HepG2 (cell line): ENCODE results near the gene EIF1AD. TPM values are rescaled to one million over a fixed set of nuclear protein-coding genes. Genes with fewer than 3 reads are reported as not detected.
A peak's percentile ranks its signal among the peaks of the same experiment; 100 is the strongest.

ENCODE experiments used
- BCLAF1 ChIP-seq: fragments of 450-650 bp; IDR thresholded peaks from 2 replicates; pipeline ENCODE4 v1.6.1; 2017; ENCODE audit warnings: mild to moderate bottlenecking
- HNF1A ChIP-seq, 2 experiments: sonication (generic) in 1 of 2; formaldehyde crosslinking in 1 of 2; IDR thresholded peaks; 2 replicates each; pipeline versions ENCODE4 v1.4.0 to v1.6.1; 2016 to 2020; ENCODE audit warnings: borderline replicate concordance in 1 of 2, low read depth in 1 of 2, mild to moderate bottlenecking in 1 of 2, missing genetic modification reagents in 1 of 2
- ISL2 ChIP-seq: sonication (generic); formaldehyde crosslinking; IDR thresholded peaks from 2 replicates; pipeline ENCODE4 v1.5.0; 2020; ENCODE audit warnings: missing genetic modification reagents
- LCORL ChIP-seq, 2 experiments: fragments of 450-650 bp in 1 of 2; sonication (generic) in 1 of 2; formaldehyde crosslinking in 1 of 2; IDR thresholded peaks; 2 replicates each; pipeline versions ENCODE4 v1.5.0 to v1.6.1; 2017 to 2020; ENCODE audit warnings: antibody characterized with exemption in 1 of 2, missing genetic modification reagents in 1 of 2
- MIXL1 ChIP-seq: IDR thresholded peaks from 2 replicates; pipeline ENCODE4 v1.6.1; 2016
- MTA1 ChIP-seq: sonication (generic); formaldehyde crosslinking; IDR thresholded peaks from 2 replicates; pipeline ENCODE4 v1.4.0; 2020; ENCODE audit warnings: missing genetic modification reagents, mild to moderate bottlenecking, borderline replicate concordance
- MXI1 ChIP-seq: IDR thresholded peaks from 3 replicates; pipeline ENCODE4 v1.6.1; 2012; ENCODE audit warnings: low read depth, low read length, inconsistent platforms, borderline replicate concordance
- PHF5A ChIP-seq: IDR thresholded peaks from one replicate; pipeline ENCODE4 v1.6.1; 2018; ENCODE audit warnings: low read depth, missing genetic modification reagents; ENCODE audit not compliant: unreplicated experiment
- PITX1 ChIP-seq: sonication (generic); formaldehyde crosslinking; IDR thresholded peaks from 2 replicates; pipeline ENCODE4 v1.5.1; 2020; ENCODE audit warnings: mild to moderate bottlenecking, missing genetic modification reagents
- RBM22 ChIP-seq: fragments of 200-400 bp; formaldehyde crosslinking; optimal IDR thresholded peaks from 2 replicates; pipeline ENCODE3; 2017; ENCODE audit warnings: mild to moderate bottlenecking, low read length, moderate library complexity
- TFDP2 ChIP-seq: sonication (generic); formaldehyde crosslinking; IDR thresholded peaks from 2 replicates; pipeline ENCODE4 v1.4.0; 2020; ENCODE audit warnings: missing genetic modification reagents
- TRIM24 ChIP-seq: sonication (generic); formaldehyde crosslinking; IDR thresholded peaks from 2 replicates; pipeline ENCODE4 v1.8.0; 2022; ENCODE audit warnings: mild to moderate bottlenecking, missing genetic modification reagents
- ZBTB4 ChIP-seq: sonication (generic); formaldehyde crosslinking; IDR thresholded peaks from 2 replicates; pipeline ENCODE4 v1.4.0; 2020; ENCODE audit warnings: missing genetic modification reagents, mild to moderate bottlenecking, borderline replicate concordance
- ZFY ChIP-seq: sonication (generic); formaldehyde crosslinking; IDR thresholded peaks from 2 replicates; pipeline ENCODE4 v1.4.0; 2020; ENCODE audit warnings: missing genetic modification reagents
- ZNF12 ChIP-seq: sonication (generic); formaldehyde crosslinking; IDR thresholded peaks from 2 replicates; pipeline ENCODE4 v1.5.0; 2020; ENCODE audit warnings: missing genetic modification reagents
- ZNF230 ChIP-seq: sonication (generic); formaldehyde crosslinking; IDR thresholded peaks from 2 replicates; pipeline ENCODE4 v1.4.0; 2020; ENCODE audit warnings: mild to moderate bottlenecking, missing genetic modification reagents
- ZZZ3 ChIP-seq: sonication (generic); formaldehyde crosslinking; IDR thresholded peaks from 2 replicates; pipeline ENCODE4 v1.4.0; 2020; ENCODE audit warnings: missing genetic modification reagents, mild to moderate bottlenecking, borderline replicate concordance
- polyA plus RNA-seq, 8 experiments: library from polyadenylated mRNA; depleted of rRNA in 3 of 8; stranded (reverse) in 7 of 8; unstranded in 1 of 8; fragments of >200 nt; fragmentation: Illumina TruSeq in 4 of 8; extraction: Trizol in 4 of 8; gene quantifications; 2 replicates each; pipeline versions ENCODE4 v1.2.1 to v1.2.3, GENCODE V29; 2011 to 2016; ENCODE audit warnings: low read depth in 4 of 8, missing spikeins in 1 of 8, mixed read lengths in 1 of 8; ENCODE audit not compliant: insufficient read depth in 1 of 8
- total RNA-seq, 5 experiments: library from RNA; depleted of rRNA; stranded (reverse); fragments of >200 nt; fragmentation: Illumina TruSeq; extraction: Trizol; gene quantifications; 2 replicates each; pipeline ENCODE4 v1.2.3, GENCODE V29; 2016; ENCODE audit warnings: low read depth in 1 of 5

The EIF1AD gene
- total and polyA plus RNA-seq, 2 of the 13 experiments (the other 11 are each of a cell fraction or from before 2014, with no cell fraction given) = 18.2 to 30.8 TPM

GRCh38 chr11:66001942-66002647 is at the start of gene EIF1AD, which contains the start of gene BANF1 (continued):
- TF ChIP-seq HNF1A (IDR thresholded peaks at IDR 0.05; ENCODE audit: low read depth) = peak; percentile 57; the same call in 1 of the 2 replicates
- peak; percentile 77; the same call in 1 of the 2 replicates for TF ChIP-seq HNF1A (CRISPR knock-in tag; IDR thresholded peaks at IDR 0.05; ENCODE audit: borderline replicate concordance)
- peak; percentile 84 for TF ChIP-seq ZNF12 (CRISPR knock-in tag)
- no peak for TF ChIP-seq TRIM24 (CRISPR knock-in tag)
- peak; percentile 82 for TF ChIP-seq RBM22
- peak; percentile 87 for TF ChIP-seq PITX1 (CRISPR knock-in tag)
- peak; percentile 59 for TF ChIP-seq MIXL1 (CRISPR knock-in tag)
- TF ChIP-seq TFDP2 (CRISPR knock-in tag) = peak; percentile 71; the same call in 1 of the 2 replicates
- no peak for TF ChIP-seq LCORL (IDR thresholded peaks at IDR 0.05)
- TF ChIP-seq LCORL (CRISPR knock-in tag; IDR thresholded peaks at IDR 0.05) = peak; percentile 66
- TF ChIP-seq ZFY (CRISPR knock-in tag) = peak; percentile 95
- TF ChIP-seq ZBTB4 (CRISPR knock-in tag) = peak; percentile 83
- peak; percentile 68; the same call in 1 of the 3 replicates for TF ChIP-seq MXI1
- TF ChIP-seq ISL2 = peak; percentile 29; the same call in 1 of the 2 replicates
- no peak for TF ChIP-seq BCLAF1
- peak; percentile 94 for TF ChIP-seq MTA1 (CRISPR knock-in tag)
- TF ChIP-seq ZNF230 (CRISPR knock-in tag) = peak; percentile 98
- TF ChIP-seq PHF5A (CRISPR knock-in tag) = peak; percentile 74
- TF ChIP-seq ZZZ3 (CRISPR knock-in tag) = peak; percentile 85; the same call in 1 of the 2 replicates
